ENCODE results near the gene LHB.

LHB gene

DNA sequence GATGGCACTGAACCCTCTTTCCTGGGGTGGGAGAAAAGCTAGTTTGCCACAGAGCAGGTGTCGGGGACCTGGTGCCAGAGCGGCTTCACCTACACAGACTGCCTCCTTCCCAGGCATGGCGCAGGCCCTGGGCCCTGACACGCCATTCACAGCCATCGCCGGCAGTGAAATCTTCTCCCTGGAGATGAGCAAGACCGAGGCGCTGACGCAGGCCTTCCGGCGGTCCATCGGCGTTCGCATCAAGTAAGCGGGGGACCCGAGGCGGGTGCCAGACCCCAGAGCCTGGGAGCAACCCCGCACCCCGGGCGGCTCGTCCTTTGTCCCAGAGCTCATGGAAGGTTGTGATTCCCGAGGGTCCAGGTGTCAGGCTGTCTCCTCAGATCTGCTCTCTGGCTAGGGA lies 10.0 kb downstream of the LHB start:
- no peak for DNase-seq

DNA sequence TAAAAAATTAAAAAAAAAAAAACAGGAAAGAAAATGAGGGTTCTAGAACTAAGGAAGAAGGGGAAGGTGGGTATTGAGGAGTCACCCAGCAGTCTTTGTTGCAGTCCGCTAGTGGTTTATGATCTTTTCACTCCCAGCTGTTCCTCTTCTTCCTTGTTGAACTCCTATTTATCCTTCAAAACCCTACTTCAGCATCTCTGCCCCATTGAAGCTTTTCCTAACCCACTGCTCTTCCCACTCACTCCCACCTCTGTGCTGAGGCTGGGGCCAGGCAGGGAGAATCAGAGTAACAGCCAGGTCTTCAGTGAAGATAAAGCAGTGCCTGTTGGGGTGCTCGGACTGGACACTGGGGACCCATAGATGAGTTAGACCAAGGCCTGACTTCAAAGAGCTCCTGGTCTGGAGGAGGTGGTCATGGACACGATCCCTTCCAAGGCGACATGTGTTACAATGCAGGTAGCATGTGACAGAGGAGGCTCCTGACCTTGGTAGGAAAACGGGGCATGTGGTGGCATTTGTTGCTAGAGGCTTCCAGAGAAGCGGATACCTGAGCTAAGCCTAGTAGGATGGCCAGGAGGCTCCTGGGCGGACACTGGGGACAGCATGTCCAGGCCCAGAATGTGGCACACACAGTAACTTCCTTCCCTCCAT lies 11.8 kb downstream of the LHB start:
- no peak for DNase-seq

- DNase-seq, result no peak
Observed at GRCh38 chr19:49004133-49004532, 12.8 kb downstream of the LHB start.

- DNase-seq, result peak; percentile 67
Observed at GRCh38 chr19:48999481-49000325, 17.2 kb downstream of the LHB start.

GRCh38 chr19:48997972-48998371 lies 18.9 kb downstream of the LHB start:
- DNase-seq, result peak; percentile 48

GRCh38 chr19:48994035-48994386 lies 22.9 kb downstream of the LHB start:
- DNase-seq, result no peak

DNA sequence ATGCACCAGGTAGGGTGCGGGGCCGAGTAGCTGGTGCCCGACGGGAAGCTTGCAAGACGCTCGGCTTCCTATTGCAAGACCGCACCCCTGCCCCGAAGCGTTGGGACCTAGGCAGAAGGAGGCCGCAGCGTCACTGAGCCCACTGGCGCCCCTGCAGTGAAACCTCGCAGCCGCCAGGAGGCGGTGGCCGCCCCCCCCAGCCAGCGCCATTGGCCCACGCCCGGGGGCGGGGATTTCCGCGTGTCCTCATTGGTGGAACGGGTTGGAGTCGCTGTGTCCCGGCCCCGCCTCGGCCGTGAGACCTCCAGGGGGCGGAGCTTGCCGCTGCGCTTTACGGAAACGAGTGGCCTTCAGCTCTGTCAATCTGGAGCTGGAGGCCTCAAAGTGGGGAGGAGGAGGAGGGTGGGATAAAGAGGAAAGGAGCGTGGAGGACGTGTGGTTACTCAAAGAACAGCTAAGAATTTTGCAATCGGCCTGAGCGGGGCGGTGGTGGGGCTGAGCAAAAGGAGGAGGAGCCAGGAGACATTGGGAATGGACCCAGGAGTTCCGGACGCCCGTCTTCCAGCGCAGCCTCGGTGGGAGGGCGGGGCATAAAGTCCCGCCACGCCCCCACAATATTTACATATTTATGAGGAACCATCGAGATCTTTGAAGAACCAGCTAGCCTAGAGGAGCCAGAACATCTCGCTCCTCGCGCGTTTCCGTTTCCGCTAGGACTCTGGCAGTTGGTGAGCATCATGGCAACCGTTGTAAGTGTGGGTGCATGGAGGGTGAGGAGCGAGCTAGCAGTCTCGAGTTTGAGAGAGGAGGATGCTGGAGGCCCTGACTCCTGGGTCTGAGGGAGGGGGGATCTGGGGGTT lies 23.5 kb downstream of the LHB start, which contains the start of the genes GYS1 and RUVBL2:
Gene GYS1, minus strand, starts transcription at position 135 of the 860 bp plus-strand sequence. CDS start 197 bp downstream, outside the sequence.
Gene RUVBL2, plus strand, starts transcription at position 713 of the 860 bp plus-strand sequence. Its CDS starts 25 bp downstream, at position 738.
- DNase-seq, result peak; percentile 100

- DNase-seq, result no peak
Observed at GRCh38 chr19:48992581-48993174, 24.2 kb downstream of the LHB start.

DNA sequence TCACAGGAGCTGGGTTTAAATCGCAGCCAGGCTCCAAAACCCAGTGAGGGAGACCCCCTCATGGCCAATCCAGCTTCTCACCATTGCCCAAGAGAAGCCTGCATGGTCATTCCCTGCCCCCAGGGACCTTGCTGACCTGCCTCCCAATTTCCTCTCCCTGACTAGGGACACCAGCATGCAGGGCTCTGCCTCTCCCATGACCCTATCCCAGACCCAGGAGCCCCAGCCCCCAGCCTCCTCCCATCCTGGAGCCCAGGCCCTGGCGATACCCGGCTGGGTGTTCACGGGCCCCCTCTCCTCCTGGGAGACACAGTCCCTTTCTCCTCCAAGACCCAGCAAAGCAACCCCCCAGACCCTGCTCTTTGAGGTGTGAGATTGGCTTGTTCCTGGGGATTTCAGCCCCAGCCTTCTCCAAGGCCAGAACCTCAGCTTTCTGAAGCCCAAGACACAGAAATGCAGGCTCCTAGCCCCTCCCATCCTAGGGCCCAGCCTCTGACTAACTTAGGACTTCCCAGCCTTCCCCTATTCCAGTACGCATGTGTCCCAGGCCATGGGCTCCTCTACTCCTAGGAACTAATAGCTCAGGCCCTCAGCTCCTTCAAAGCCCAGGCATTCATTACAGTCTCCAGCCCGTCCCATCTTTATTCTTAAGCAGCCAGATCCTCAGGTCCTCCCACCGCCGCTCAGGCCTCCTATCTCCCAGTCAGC lies 24.9 kb downstream of the LHB start:
- DNase-seq, result peak; percentile 77

DNA sequence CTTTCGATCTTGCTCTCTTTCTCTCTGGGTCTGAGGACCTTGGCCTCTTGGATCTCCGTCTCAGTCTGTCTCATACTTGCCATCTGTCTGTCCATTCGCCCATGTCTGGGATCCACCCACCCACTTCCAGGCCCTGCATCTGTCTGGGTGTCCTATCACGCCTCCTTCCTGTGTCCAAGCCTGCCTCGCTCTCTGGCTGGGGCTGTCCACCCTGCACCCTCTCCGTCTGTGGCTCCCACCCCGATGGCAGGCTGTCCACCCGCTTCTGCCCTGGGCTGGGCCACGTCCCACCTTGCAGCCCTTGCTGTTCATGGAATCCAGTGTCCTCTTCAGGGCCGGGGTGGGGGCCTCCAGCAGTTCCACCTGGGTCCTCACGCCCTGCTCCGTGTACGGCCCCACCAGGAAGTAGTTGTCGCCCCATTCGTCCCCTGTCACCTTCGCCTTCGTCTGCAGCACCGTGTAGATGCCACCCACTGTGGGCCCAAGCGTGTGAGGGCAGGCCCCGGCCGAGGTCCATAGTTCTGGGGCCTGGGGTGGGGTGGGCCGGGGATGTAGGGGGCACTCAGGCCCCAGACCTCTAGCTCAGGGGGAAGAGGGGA lies 25.8 kb downstream of the LHB start:
- DNase-seq, result no peak

DNA sequence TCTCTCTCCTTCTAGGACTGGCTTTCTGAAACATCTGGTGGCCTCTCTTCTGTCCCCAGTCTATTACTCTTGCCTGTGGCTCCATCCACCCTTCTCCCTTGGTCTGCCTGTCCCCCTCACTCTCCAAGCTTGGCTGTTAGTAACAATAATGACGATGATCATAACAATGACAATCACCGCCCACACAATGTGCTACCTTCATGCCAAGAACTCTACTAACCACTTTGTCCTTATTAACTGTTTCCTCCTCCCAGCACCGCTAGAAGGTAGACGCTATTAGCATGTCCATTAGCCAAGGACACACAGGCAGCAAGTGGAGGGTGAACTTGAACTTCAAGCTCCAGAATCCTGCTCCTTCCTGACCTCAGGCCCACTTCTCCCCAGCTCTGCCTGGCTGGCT lies 26.5 kb downstream of the LHB start:
- no peak for DNase-seq

GRCh38 chr19:48989701-48990291 lies 27.1 kb downstream of the LHB start:
- no peak for DNase-seq

DNA sequence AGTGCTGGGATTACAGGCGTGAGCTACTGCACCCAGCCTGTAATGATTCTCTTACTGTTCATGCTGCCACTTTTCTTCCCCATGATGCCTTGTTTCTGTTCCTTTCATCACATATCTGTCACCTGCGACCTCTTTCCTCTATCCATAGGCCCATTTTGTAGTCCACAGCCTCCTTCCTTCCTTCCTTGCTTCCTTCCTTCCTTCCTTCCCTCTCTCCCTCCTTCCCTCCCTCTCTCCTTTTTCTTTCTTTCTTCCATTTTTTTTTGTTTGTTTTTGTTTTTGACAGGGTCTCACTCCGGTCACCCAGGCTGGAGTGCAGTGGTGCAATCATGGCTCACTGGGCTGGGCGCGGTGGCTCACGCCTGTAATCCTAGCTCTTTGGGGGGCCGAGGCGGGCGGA lies 28.0 kb downstream of the LHB start:
- DNase-seq, result no peak

DNA sequence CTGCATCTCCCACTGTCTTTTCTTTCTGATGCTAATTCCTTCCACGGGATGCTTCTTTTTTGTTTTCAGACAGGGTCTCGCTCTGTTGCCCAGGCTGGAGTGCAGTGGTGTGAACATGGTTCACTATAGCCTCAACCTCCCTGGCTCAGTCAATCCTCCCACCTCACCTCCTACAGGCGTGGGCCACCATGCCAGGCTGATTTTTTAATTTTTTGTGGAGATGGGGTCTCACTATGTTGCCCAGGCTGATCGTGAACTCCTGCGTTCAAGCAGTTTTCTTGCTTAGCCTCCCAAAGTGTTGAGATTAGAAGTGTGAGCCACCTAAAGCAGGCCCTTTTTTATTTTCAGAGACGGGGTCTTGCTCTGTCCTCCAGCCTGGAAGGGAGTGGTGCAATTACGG lies 28.6 kb downstream of the LHB start:
- no peak for DNase-seq

DNA sequence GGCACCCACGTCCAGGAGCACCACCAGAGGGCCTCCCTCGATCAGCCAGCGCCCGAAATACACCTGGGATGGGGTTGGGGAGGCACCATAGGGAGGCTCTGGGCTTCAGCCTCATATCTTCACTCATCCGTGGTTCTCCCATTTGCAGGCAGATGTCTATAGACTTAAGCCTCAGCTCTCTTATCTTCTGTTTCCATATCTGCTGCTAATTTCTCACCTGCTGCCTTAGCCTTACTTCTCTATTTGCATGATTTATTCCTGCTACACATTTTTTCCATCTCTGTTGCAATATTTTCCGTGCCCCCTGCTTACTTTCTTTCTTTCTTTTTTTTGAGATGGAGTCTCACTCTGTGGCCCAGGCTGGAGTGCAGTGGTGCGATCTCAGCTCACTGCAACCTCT lies 29.6 kb downstream of the LHB start:
- no peak for DNase-seq

- no peak for DNase-seq
Observed at GRCh38 chr19:48986211-48986610, 30.7 kb downstream of the LHB start.

- DNase-seq, result no peak
Observed at GRCh38 chr19:48985711-48986110, 31.2 kb downstream of the LHB start.

- no peak for DNase-seq
Observed at GRCh38 chr19:48982280-48982679, 34.6 kb downstream of the LHB start.

DNA sequence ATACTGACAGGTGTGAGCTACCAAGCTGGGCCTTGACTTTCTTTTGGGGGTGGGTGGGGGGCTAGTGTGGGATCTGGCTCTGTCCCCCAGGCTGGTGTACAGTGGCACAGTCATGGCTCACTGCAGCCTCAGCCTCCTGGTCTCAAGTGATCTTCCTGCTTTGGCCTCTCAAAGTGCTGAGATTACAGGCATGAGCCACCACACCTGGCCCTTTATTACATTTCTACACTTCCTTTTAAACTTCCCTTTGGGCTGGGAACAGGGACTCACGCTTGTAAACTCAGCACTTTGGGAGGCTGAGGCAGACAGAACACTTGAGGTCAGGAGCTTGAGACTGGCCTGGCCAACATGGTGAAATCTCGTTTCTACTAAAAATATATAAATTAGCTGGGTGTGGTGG lies 39.8 kb downstream of the LHB start:
- no peak for DNase-seq

DNA sequence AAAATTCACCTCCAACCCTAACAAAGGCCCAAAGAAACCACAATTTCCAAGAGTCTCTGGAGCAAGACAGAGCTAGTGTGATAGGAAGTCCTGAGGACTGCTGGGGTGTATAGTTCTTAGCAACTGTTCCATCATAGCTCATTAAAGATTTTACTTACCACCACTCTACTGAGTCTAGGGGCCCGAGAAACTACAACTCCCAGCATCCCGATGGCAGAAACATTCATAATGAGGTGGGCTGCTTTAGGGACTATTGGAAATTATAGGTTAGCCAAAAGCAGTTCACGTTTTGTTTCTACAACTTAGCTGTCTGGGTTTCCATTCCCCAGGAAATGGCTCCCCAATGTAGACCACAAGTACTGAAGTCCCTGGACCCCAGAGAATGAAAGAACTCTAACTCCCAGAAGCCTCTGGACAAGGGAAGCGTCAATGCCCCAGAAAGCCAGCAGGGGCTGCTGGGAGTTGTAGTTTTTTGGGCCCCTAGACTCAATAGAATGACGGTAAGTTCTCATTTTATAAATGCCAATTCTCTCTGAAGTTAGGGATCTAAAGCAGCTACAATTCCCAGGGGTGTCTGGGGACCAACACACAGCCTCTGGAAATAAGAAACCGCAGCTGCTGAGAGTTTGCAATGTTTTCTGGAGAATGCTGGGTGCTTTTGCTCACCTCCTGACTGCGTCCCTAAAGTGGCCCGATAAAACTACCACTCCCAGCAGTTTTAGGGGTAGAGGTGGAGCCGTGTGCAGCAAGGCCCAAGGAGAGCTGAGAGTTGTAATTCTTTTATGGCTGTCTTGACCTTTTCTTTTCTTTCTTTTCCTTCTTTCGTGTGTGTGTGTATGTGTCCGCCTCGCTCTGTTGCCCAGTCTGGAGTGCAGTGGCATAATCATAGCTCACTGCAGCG lies 40.7 kb downstream of the LHB start:
- no peak for DNase-seq

Measured in fibroblast of upper back skin (primary cell).